Stimulated activated CD8-positive, alpha-beta memory T cell treated with anti-CD3 and anti-CD28 coated beads, Interleukin-15, amount 100 ng/mL, for 48 hours (primary cell): ENCODE results near the gene PRCC.

Source experiments
- DNase-seq, 2 donors: peaks; one replicate each; pipeline ENCODE4 v3.0.0-alpha.2; 2020; ENCODE audit warnings: low read depth in 2 of 2

PRCC gene

GRCh38 chr1:156796340-156797097 lies 29.2 kb downstream of the PRCC start:
- DNase-seq = no peak

DNA sequence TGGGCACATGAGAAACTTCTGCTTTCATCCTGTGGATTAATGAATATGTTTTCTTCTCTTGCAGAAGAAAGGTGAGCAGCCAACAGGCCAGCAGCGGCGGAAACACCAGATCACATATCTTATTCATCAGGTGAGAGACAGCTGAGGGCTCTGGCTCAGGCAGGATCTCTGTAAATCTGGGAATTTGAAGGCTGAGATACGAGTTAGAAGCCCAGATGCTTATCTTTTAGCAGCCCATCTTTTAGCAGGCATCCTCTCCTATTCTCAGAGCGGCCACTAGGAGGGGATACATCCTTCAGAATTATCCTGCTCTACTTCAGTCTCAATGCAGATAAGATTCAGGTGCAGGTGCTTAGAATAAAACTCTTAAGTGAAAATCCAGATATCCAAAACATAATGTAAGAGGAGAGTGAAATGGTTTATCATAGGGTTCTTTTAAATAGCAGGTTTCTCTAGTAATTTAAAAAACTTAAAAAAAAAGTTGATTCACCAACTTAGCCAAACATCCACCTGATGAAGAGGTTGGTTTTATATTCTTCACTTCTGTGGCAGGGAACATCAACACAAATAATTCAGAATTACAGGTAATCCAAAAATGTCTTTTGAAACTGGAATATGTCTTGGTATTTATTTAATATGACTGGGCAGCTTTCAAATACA lies 30.0 kb downstream of the PRCC start:
- DNase-seq = no peak

GRCh38 chr1:156801409-156802121 lies 34.2 kb downstream of the PRCC start:
- DNase-seq = no peak

DNA sequence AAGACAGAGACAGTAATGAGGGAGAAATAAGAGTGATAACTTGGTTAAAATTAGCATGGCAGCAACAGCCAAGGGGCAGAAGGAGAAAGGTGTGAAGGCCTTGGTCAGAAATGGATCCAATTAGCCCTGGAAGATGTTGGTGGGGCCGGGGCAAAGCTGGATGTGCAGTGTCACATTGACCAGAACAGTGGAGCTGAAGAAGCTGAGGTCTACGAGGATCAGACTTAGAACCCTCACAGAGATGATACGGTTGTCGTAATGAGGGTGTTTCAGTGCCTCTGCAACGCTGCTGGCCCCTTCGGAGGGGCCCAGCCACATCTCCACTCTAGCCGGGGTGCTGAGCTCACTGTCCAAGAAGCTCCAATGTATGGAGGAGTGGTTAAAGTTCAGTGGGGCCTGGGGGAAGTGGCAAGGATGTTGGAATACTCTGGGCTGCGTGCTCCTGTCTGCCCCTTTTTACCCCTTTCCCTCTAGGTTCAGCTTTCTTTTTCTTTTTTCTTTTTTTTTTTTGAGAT lies 35.1 kb downstream of the PRCC start:
- no peak for DNase-seq

DNA sequence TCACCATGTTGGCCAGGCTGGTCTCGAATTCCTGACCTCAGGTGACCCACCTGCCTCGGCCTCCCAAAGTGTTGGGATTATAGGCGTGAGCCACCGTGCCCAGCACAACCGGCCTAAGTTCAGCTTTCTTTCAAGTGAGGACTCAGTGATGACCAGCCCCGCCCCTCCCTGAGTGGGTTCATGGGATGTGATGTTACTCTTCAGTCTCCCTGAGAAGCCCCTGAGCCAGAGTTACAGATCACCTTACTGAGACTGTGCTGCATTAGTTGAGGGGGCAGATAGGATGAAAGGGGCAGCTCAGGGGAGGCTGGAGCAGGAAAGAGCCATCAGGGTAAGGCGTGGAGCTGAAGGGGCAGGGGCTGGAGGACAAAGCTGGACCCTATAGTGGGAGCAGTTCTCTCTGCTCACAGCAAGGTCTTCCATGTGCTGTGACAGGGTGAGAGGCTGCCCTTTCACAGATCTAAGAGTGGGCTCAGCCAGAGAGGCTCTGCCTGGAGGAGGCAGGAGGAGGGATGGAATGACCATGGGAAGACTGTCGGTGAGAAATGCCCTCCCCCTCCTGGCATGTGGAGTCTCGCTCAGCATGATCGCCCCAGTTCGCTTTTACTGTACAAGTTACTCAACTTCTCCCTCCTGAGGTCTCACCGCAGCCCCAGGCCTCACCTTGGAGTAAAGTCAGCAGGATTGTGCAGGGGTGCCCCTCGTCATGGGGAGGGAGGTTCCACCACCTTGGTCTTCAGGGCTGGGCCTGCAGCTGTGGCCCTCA lies 35.9 kb downstream of the PRCC start:
- no peak for DNase-seq

DNA sequence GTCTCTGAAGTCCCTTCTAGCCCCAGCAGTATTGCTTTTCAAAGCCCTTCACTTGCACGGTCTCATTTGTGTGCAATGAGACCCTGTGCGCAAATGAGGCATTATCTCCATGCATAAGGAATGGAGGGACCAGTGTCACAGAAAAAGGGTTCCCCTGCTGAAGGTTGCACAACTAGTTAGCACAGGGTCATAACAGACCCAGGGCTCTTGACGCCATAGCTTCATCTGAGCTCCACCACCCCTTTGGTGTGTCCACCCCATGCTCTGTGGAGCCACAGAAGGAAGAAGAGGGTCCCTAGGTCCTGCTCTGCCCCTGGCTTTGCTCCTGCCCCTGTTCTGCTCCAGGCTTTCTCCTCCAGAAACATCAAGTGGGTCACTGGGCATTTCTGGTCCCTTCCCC lies 36.7 kb downstream of the PRCC start:
- no peak for DNase-seq

DNA sequence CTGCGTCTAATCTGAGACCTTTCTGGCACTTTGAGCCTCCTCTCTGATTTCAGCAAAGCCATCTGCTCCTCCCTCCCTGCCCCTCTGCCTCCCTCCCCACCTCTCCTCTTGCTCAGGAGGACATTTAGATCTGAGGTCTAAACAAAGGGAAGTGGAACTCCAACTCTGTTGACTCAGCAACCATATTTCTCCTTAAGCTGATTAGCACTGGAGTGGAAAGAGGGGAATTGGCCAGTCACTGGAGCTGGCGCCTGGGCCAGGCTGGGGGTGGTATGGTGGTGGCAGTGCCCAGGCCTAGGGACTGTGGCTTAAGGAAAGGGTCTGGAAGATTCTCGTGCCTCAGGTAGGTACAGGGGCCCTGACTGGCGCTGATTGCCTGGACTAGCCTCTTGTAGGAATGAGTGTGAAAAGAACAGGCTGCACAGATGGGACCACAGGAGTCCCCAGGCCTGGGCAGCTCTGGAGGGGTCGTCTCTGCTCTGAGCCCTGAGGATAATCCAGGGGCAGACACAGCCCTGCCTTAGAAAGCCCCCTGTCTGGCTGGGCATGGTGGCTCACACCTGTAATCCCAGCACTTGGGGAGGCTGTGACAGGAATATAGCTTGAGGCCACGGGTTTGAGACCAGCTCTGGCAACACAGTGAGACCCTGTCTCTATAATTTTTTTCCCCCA lies 37.4 kb downstream of the PRCC start:
- DNase-seq = no peak

DNA sequence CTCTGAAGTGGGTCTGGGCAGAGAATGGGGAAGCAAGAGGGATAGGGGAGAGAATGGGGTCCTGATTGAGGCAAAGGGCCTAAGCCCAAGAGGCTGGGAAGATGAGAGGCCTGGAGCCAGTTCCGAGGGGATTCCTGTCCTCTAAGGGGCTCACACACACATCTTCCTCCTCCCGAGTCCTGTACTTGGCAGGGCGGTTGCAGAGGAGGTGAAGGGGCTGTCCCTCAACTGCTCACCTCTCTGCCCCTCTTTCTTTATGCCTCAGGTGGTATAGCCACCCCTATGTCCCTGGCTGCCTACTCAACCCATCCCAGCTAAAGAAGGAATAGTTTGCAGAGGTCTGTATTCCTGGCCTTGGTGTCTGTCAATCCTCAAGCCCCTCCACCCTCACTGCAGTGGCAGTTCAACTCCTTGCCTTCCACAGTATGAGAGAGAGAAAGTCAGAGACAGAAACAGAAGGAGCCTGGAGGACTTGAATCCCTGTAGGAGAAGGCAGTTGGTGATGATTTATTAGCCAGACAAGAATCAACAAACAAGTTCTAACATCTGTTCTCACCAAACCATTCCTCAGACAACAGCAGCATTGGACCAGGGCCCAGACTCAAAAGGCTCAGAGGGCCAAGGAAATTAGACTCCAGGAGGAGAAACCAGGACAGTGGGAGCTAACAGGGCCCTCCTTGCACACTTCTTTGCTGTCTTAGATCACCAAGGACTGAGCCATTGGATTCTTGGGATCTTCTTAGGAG lies 38.6 kb downstream of the PRCC start:
- DNase-seq = no peak

GRCh38 chr1:156806512-156807440 lies 39.4 kb downstream of the PRCC start:
- no peak for DNase-seq

- no peak for DNase-seq
Measured at GRCh38 chr1:156807627-156808026, 40.3 kb downstream of the PRCC start.

DNA sequence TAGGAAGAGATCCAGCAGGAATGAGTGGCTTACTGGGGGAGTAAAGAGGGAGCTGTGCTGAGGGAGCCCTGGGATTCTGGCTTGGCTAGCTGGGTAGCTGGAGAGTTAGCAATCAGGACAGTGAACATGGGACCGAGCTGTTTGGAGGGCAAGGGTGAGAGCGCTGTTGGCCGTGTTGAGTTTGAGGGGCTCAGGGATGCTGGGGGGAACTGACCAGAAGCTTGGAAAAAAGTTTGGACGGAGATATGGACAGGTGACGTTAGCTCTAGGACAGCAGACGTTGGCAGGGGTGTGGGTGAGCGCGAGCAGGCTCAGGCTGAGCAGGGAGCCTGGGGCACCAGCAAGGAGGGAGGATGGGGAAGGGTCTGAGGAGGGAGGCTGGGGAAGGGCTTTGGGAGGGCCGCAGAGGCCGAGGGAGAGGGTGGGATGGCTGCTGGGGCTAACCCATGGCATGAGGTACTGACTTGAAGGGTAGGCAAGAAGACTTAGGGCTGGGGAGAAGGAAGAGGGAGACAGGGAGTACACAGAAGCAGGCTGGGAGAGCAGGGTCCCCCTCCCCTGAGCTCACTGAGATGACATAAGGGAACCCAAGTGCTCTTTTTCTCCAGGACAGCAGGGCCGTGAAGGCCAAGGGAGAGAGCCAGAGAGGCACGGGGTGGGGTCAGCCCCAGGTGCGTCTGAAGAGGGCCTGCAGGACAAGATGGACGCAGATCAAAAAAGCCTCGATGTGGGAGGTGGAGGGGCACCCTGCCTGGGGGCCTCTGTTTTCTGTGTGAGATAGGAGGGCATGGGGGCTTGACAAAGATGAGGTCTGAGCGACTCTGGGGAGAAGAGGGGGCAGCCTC lies 41.1 kb downstream of the PRCC start:
- DNase-seq = no peak

GRCh38 chr1:156809281-156809680 lies 41.9 kb downstream of the PRCC start:
- no peak for DNase-seq

- no peak for DNase-seq
Measured at GRCh38 chr1:156809711-156810366, 42.5 kb downstream of the PRCC start.

GRCh38 chr1:156811168-156811567 lies 43.8 kb downstream of the PRCC start:
- DNase-seq = no peak

DNA sequence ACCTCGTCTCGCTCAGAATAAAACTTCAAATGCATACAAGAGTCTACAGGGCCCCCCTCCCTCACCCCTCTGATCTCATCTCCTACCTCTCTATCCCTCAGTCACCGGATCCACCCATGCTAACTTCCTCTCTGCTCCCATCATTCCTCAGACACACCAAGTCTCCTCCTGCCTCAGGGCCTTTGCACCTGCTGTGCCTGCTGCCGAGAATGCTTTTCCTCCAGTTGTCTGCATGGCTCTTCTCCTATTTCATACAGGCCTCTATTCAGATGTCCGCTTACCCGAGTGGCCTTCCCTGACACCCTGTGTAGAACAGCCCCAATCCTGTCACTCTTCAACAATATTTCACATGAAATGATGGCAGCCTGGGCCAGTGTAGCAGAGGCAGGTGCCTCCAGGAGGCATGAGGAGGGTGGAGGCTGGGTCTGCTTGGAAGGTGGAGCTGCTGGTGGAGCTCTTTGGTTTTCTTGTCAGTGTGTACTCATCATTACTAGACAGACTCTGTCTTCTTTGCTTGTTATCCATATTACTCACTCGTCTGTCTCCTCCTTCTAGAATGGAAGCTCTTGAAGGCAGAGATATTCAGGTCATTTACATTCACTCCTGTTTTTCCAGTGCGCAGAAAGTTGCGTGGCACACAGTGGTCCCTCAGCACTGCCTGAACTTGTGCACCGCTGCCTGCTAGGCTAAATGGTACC lies 45.1 kb downstream of the PRCC start:
- DNase-seq = no peak

GRCh38 chr1:156813298-156813697 lies 46.0 kb downstream of the PRCC start:
- DNase-seq = no peak
